GM23338 (cell line): ENCODE results near the gene AJM1. TPM values are rescaled to one million over a fixed set of nuclear protein-coding genes. Genes with fewer than 3 reads are reported as not detected.

Experiments
- ATAC-seq: fragments of 200-7000 bp; cut with Tn5 transposase; 3 replicates; pipeline ENCODE4 v1.9.1; 2020
- DNase-seq: peaks from one replicate; pipeline ENCODE4 v3.0.0-alpha.2; 2015; ENCODE audit warnings: low spot score
- H2AFZ ChIP-seq: fragments of 200-600 bp; sonication (generic); 2 replicates; pipeline ENCODE4 v1.8.0; 2016; ENCODE audit warnings: antibody characterized with exemption, mild to moderate bottlenecking, moderate library complexity
- H3F3A ChIP-seq: fragments of 200-600 bp; sonication (generic); replicated peaks from 2 replicates; pipeline ENCODE4 v1.8.0; 2017; ENCODE audit warnings: antibody characterized with exemption, mixed run types, low read depth
- H3K27ac ChIP-seq: fragments of 200-600 bp; sonication (generic); 2 replicates; pipeline ENCODE4 v1.6.1; 2016; ENCODE audit warnings: low read depth
- H3K27me3 ChIP-seq: fragments of 200-600 bp; sonication (generic); 2 replicates; pipeline ENCODE4 v1.8.0; 2016; ENCODE audit warnings: mild to moderate bottlenecking, mixed run types, moderate library complexity; ENCODE audit not compliant: insufficient read depth
- H3K36me3 ChIP-seq: fragments of 200-600 bp; sonication (generic); 2 replicates; pipeline ENCODE4 v1.8.0; 2016; ENCODE audit warnings: mild to moderate bottlenecking; ENCODE audit not compliant: insufficient read depth
- H3K4me1 ChIP-seq: fragments of 200-600 bp; sonication (generic); 2 replicates; pipeline ENCODE4 v1.8.0; 2016; ENCODE audit warnings: mild to moderate bottlenecking, moderate library complexity; ENCODE audit not compliant: insufficient read depth
- H3K4me2 ChIP-seq: fragments of 200-600 bp; sonication (generic); 2 replicates; pipeline ENCODE4 v1.7.1; 2017; ENCODE audit warnings: mixed run types
- H3K4me3 ChIP-seq: fragments of 200-600 bp; sonication (generic); 2 replicates; pipeline ENCODE4 v1.6.1; 2016; ENCODE audit warnings: mixed run types
- H3K79me2 ChIP-seq: fragments of 200-600 bp; sonication (generic); replicated peaks from 2 replicates; pipeline ENCODE4 v1.8.0; 2017; ENCODE audit warnings: mild to moderate bottlenecking; ENCODE audit not compliant: insufficient read depth
- H3K9me2 ChIP-seq: fragments of 200-600 bp; sonication (generic); 2 replicates; pipeline ENCODE4 v1.8.0; 2017; ENCODE audit not compliant: insufficient read depth
- H4K20me1 ChIP-seq: fragments of 200-600 bp; sonication (generic); replicated peaks from 2 replicates; pipeline ENCODE4 v1.8.0; 2017; ENCODE audit warnings: mild to moderate bottlenecking; ENCODE audit not compliant: insufficient read depth
- H3K27ac Mint-ChIP-seq: 2 replicates; pipeline ENCODE4 v1.8.0; 2020; ENCODE audit warnings: inconsistent platforms, mild to moderate bottlenecking, moderate library complexity, mixed read lengths
- H3K27me3 Mint-ChIP-seq: 3 replicates; pipeline ENCODE4 v1.8.0; 2022; ENCODE audit warnings: low read depth, mild to moderate bottlenecking, moderate library complexity, mixed read lengths, inconsistent platforms; ENCODE audit not compliant: insufficient read depth, poor library complexity
- H3K36me3 Mint-ChIP-seq: 3 replicates; pipeline ENCODE4 v1.8.0; 2021; ENCODE audit warnings: low read depth, mild to moderate bottlenecking, inconsistent platforms, moderate library complexity, mixed read lengths
- H3K4me1 Mint-ChIP-seq: 3 replicates; pipeline ENCODE4 v1.8.0; 2020; ENCODE audit warnings: mild to moderate bottlenecking, inconsistent platforms, mixed read lengths
- H3K4me3 Mint-ChIP-seq: 3 replicates; pipeline ENCODE4 v1.8.0; 2021; ENCODE audit warnings: moderate library complexity, mild to moderate bottlenecking, inconsistent platforms, mixed read lengths
- H3K9me3 Mint-ChIP-seq: 3 replicates; pipeline ENCODE4 v1.8.0; 2020; ENCODE audit warnings: moderate library complexity, mild to moderate bottlenecking, inconsistent platforms, mixed read lengths
- CREB1 ChIP-seq: fragments of 250-450 bp; sonication (Bioruptor Pico); IDR thresholded peaks from 2 replicates; pipeline ENCODE4 v1.5.0; 2020; ENCODE audit warnings: low read depth, mild to moderate bottlenecking, moderate library complexity
- CTCF ChIP-seq, 2 experiments: fragments of 200-600 bp in 1 of 2; sonication (generic) in 1 of 2; conservative IDR thresholded peaks; 2 replicates each; pipeline versions ENCODE4 v1.5.1 to v1.6.1; 2016 to 2017; ENCODE audit warnings: antibody characterized with exemption in 2 of 2, low read depth in 2 of 2, mild to moderate bottlenecking in 2 of 2, moderate library complexity in 1 of 2
- EZH2 ChIP-seq: fragments of 200-600 bp; sonication (generic); IDR thresholded peaks from one replicate; pipeline ENCODE4 v1.8.0; 2017; ENCODE audit warnings: antibody characterized with exemption, mild to moderate bottlenecking, low read depth; ENCODE audit not compliant: unreplicated experiment
- EZH2phosphoT487 ChIP-seq: fragments of 200-600 bp; sonication (generic); IDR thresholded peaks from one replicate; pipeline ENCODE4 v1.8.1; 2018; ENCODE audit warnings: antibody characterized with exemption; ENCODE audit not compliant: unreplicated experiment
- JUNB ChIP-seq: IDR thresholded peaks from one replicate; pipeline ENCODE4 v1.6.1; 2016; ENCODE audit warnings: antibody characterized with exemption; ENCODE audit not compliant: unreplicated experiment
- NANOG ChIP-seq: IDR thresholded peaks from 2 replicates; pipeline ENCODE4 v1.6.1; 2016; ENCODE audit warnings: antibody characterized with exemption, borderline replicate concordance
- POLR2AphosphoS5 ChIP-seq: IDR thresholded peaks from 2 replicates; pipeline ENCODE4 v1.6.1; 2016; ENCODE audit warnings: antibody characterized with exemption, low read depth
- STAT1 ChIP-seq: IDR thresholded peaks from one replicate; pipeline ENCODE4 v1.6.1; 2016; ENCODE audit warnings: antibody characterized with exemption; ENCODE audit not compliant: unreplicated experiment
- ZNF114 ChIP-seq: fragments of 250-450 bp; sonication (Bioruptor Pico); IDR thresholded peaks from 2 replicates; pipeline ENCODE4 v1.5.0; 2020; ENCODE audit warnings: mild to moderate bottlenecking, moderate library complexity
- ZNF331 ChIP-seq: fragments of 250-450 bp; sonication (Bioruptor Pico); IDR thresholded peaks from 2 replicates; pipeline ENCODE4 v1.5.0; 2020; ENCODE audit warnings: low read depth, mild to moderate bottlenecking, moderate library complexity
- polyA plus RNA-seq: library from polyadenylated mRNA; unstranded; fragments of >200 nt; fragmentation: Nextera tagmentation; extraction: Ambion mirVana; gene quantifications from 2 replicates; pipeline ENCODE4 v1.2.1, GENCODE V29; 2016
- total RNA-seq: library from RNA; depleted of rRNA; stranded (reverse); fragments of >200 nt; shearing (Covaris generic); gene quantifications from 2 replicates; pipeline ENCODE4 v1.2.3, GENCODE V29; 2014
- TF ChIP-seq, protein P1 (sequence below): IDR thresholded peaks from one replicate; pipeline ENCODE4 v1.6.1; 2018; ENCODE audit warnings: antibody characterized with exemption; ENCODE audit not compliant: unreplicated experiment
- TF ChIP-seq, protein P2 (sequence below): fragments of 250-450 bp; sonication (Bioruptor Pico); IDR thresholded peaks from 2 replicates; pipeline ENCODE4 v1.5.0; 2020; ENCODE audit warnings: mild to moderate bottlenecking, moderate library complexity
- TF ChIP-seq, protein P3 (sequence below): IDR thresholded peaks from 2 replicates; pipeline ENCODE4 v1.6.1; 2016; ENCODE audit warnings: antibody characterized with exemption

The AJM1 gene
- total and polyA plus RNA-seq, 2 experiments from 2014 or later: 0.36 to 0.49 TPM

GRCh38 chr9:136806631-136807201 is 35.6 kb upstream of the AJM1 start:
- TF ChIP-seq EZH2phosphoT487: no peak
- no peak for TF ChIP-seq POLR2AphosphoS5
- TF ChIP-seq NANOG: no peak
- TF ChIP-seq CTCF (conservative IDR thresholded peaks at IDR 0.05; ENCODE audit: low read depth in 2 of 2): no peak
- no peak for TF ChIP-seq JUNB
- no peak for TF ChIP-seq EZH2
- no peak for TF ChIP-seq CREB1 (CRISPR knock-in tag)
- TF ChIP-seq, protein P1, sequence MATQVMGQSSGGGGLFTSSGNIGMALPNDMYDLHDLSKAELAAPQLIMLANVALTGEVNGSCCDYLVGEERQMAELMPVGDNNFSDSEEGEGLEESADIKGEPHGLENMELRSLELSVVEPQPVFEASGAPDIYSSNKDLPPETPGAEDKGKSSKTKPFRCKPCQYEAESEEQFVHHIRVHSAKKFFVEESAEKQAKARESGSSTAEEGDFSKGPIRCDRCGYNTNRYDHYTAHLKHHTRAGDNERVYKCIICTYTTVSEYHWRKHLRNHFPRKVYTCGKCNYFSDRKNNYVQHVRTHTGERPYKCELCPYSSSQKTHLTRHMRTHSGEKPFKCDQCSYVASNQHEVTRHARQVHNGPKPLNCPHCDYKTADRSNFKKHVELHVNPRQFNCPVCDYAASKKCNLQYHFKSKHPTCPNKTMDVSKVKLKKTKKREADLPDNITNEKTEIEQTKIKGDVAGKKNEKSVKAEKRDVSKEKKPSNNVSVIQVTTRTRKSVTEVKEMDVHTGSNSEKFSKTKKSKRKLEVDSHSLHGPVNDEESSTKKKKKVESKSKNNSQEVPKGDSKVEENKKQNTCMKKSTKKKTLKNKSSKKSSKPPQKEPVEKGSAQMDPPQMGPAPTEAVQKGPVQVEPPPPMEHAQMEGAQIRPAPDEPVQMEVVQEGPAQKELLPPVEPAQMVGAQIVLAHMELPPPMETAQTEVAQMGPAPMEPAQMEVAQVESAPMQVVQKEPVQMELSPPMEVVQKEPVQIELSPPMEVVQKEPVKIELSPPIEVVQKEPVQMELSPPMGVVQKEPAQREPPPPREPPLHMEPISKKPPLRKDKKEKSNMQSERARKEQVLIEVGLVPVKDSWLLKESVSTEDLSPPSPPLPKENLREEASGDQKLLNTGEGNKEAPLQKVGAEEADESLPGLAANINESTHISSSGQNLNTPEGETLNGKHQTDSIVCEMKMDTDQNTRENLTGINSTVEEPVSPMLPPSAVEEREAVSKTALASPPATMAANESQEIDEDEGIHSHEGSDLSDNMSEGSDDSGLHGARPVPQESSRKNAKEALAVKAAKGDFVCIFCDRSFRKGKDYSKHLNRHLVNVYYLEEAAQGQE: no peak
- no peak for TF ChIP-seq ZNF331 (CRISPR knock-in tag)
- TF ChIP-seq STAT1: no peak
- TF ChIP-seq, protein P2, sequence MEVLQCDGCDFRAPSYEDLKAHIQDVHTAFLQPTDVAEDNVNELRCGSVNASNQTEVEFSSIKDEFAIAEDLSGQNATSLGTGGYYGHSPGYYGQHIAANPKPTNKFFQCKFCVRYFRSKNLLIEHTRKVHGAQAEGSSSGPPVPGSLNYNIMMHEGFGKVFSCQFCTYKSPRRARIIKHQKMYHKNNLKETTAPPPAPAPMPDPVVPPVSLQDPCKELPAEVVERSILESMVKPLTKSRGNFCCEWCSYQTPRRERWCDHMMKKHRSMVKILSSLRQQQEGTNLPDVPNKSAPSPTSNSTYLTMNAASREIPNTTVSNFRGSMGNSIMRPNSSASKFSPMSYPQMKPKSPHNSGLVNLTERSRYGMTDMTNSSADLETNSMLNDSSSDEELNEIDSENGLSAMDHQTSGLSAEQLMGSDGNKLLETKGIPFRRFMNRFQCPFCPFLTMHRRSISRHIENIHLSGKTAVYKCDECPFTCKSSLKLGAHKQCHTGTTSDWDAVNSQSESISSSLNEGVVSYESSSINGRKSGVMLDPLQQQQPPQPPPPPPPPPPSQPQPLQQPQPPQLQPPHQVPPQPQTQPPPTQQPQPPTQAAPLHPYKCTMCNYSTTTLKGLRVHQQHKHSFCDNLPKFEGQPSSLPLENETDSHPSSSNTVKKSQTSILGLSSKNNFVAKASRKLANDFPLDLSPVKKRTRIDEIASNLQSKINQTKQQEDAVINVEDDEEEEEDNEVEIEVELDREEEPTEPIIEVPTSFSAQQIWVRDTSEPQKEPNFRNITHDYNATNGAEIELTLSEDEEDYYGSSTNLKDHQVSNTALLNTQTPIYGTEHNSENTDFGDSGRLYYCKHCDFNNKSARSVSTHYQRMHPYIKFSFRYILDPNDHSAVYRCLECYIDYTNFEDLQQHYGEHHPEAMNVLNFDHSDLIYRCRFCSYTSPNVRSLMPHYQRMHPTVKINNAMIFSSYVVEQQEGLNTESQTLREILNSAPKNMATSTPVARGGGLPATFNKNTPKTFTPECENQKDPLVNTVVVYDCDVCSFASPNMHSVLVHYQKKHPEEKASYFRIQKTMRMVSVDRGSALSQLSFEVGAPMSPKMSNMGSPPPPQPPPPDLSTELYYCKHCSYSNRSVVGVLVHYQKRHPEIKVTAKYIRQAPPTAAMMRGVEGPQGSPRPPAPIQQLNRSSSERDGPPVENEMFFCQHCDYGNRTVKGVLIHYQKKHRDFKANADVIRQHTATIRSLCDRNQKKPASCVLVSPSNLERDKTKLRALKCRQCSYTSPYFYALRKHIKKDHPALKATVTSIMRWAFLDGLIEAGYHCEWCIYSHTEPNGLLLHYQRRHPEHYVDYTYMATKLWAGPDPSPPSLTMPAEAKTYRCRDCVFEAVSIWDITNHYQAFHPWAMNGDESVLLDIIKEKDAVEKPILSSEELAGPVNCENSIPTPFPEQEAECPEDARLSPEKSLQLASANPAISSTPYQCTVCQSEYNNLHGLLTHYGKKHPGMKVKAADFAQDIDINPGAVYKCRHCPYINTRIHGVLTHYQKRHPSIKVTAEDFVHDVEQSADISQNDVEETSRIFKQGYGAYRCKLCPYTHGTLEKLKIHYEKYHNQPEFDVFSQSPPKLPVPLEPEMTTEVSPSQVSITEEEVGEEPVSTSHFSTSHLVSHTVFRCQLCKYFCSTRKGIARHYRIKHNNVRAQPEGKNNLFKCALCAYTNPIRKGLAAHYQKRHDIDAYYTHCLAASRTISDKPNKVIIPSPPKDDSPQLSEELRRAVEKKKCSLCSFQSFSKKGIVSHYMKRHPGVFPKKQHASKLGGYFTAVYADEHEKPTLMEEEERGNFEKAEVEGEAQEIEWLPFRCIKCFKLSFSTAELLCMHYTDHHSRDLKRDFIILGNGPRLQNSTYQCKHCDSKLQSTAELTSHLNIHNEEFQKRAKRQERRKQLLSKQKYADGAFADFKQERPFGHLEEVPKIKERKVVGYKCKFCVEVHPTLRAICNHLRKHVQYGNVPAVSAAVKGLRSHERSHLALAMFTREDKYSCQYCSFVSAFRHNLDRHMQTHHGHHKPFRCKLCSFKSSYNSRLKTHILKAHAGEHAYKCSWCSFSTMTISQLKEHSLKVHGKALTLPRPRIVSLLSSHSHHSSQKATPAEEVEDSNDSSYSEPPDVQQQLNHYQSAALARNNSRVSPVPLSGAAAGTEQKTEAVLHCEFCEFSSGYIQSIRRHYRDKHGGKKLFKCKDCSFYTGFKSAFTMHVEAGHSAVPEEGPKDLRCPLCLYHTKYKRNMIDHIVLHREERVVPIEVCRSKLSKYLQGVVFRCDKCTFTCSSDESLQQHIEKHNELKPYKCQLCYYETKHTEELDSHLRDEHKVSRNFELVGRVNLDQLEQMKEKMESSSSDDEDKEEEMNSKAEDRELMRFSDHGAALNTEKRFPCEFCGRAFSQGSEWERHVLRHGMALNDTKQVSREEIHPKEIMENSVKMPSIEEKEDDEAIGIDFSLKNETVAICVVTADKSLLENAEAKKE: no peak
- TF ChIP-seq ZNF114 (CRISPR knock-in tag): no peak
- TF ChIP-seq, protein P3, sequence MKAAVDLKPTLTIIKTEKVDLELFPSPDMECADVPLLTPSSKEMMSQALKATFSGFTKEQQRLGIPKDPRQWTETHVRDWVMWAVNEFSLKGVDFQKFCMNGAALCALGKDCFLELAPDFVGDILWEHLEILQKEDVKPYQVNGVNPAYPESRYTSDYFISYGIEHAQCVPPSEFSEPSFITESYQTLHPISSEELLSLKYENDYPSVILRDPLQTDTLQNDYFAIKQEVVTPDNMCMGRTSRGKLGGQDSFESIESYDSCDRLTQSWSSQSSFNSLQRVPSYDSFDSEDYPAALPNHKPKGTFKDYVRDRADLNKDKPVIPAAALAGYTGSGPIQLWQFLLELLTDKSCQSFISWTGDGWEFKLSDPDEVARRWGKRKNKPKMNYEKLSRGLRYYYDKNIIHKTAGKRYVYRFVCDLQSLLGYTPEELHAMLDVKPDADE: no peak
- Histone ChIP-seq H3K36me3 (no peaks in the 10 kb centered on the region; the same call in 1 of the 2 replicates), H3K9me2 (no peaks in the 10 kb centered on the region), H3K27me3 (no peaks in the 10 kb centered on the region), H3K79me2 (peaks cover 34% of the 10 kb centered on the region), H3K4me2 (peak overlapping the region; percentile 83), H3K27ac (no peak overlapping the region), H2AFZ (no peak overlapping the region), H3K4me3 (peak overlapping the region; percentile 97), H3F3A (0 out of 2 replicates have a peak, but pooled peaks cover 3% of the 10 kb centered on the region), H3K4me1 (peaks cover 11% of the 10 kb centered on the region; the same call in 1 of the 2 replicates), H4K20me1 (peaks cover 26% of the 10 kb centered on the region)
- peaks cover 23% of the 10 kb centered on the region for H3K4me1 Mint-ChIP-seq
- no peak overlapping the region for H3K27ac Mint-ChIP-seq
- H3K27me3 Mint-ChIP-seq: peaks cover 28% of the 10 kb centered on the region
- no peaks in the 10 kb centered on the region; the same call in 2 of the 3 replicates for H3K9me3 Mint-ChIP-seq
- peak overlapping the region; percentile 88 for H3K4me3 Mint-ChIP-seq
- H3K36me3 Mint-ChIP-seq: peaks cover 26% of the 10 kb centered on the region
- no peak for DNase-seq
- peak; percentile 19 for ATAC-seq
